ENCODE data around the gene MYL7. TPM values are rescaled to one million over a fixed set of nuclear protein-coding genes. Genes with fewer than 3 reads are reported as not detected.

The MYL7 gene
- total RNA-seq, 1 donor from 2014 or later = 518 TPM

DNA sequence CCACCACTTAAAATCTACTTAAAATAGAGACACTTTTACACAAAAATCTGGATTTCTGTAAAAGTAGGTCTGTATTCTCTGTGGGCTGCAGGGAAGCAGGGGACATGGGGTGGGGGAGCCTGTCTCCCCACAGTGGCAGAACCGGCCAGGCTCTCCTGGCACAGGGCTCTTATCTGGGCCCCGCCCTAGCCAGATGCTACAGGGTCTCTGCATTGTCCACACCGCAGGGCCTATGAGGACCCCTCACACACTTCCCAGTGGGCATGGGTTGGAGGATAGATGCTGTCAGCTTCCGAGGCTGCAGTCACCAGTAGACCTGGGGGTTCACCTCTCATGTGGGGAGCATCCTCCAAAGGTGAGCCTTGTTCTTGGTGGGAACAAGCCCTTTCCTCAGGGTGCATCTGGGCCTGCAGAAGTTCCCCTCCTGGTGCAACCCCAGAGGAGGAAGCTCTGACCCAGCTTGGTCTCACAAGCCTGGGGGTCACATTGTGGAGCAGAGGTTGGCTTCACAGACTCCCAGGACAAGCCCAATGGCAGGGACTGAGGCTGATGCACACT is 15.4 kb upstream of the MYL7 start:
- H3K27me3 ChIP-seq (ENCODE audit: low read depth) = no peaks in the 10 kb centered on the region
- TF ChIP-seq, protein P1, sequence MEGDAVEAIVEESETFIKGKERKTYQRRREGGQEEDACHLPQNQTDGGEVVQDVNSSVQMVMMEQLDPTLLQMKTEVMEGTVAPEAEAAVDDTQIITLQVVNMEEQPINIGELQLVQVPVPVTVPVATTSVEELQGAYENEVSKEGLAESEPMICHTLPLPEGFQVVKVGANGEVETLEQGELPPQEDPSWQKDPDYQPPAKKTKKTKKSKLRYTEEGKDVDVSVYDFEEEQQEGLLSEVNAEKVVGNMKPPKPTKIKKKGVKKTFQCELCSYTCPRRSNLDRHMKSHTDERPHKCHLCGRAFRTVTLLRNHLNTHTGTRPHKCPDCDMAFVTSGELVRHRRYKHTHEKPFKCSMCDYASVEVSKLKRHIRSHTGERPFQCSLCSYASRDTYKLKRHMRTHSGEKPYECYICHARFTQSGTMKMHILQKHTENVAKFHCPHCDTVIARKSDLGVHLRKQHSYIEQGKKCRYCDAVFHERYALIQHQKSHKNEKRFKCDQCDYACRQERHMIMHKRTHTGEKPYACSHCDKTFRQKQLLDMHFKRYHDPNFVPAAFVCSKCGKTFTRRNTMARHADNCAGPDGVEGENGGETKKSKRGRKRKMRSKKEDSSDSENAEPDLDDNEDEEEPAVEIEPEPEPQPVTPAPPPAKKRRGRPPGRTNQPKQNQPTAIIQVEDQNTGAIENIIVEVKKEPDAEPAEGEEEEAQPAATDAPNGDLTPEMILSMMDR (IDR thresholded peaks at IDR 0.05; ENCODE audit: borderline replicate concordance) = no peak
- peaks cover 13% of the 10 kb centered on the region for H3K4me1 ChIP-seq
- no peaks in the 10 kb centered on the region for H3K9me3 ChIP-seq (replicated peaks)
- no peak for DNase-seq
- H3K4me3 ChIP-seq = no peak overlapping the region
- no peaks in the 10 kb centered on the region for H3K36me3 ChIP-seq
- no peak overlapping the region for H3K27ac ChIP-seq (replicated peaks)
- intact Hi-C loops (cut with micrococcal nuclease) = no loop called here

DNA sequence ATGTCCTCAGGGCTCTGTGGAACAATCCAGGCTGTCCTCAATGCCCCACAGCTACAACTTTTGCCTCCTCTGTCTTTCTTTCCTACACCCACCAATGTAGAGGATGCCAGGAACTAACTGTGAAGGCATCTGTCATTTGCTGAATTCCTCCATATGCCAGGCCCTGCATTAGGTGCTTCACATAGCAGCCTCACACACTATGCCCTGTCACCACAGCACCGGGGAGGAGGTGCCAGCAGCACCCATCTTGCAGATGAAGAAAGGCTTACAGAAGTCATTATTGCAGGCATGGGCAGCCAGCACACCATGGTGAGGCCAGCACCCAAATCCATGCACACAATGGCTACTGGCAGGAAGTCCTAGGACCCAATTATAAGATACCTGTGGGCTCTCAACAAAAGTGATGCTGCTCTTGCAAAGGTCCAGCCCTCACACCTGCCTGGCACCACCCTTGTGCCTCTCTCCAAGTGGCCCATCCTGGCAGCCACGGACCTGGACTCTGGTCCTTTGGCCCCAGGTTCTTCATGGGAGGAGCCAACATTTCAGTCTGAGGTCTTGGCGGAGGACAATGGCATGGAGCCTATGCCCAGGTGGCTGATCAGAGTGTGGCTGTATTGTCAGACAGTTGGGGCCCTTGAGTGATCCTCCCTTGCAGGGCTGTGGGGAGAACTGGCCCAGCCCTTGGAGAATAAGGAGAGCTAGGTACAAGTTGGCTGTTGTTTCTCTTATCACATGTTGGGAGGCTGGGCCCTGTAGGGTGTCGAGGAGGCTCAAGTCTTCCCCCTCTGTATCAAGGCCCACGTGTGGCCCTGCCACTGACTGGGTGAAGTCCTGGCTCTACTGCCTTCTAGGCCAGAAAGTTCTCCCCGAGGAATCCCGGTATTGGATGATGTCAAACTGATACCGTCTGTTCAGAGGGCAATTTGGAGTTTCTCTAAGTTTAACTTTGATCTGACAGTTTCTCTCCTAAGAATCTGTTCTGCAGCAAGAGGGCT is 14.4 kb upstream of the MYL7 start:
- intact Hi-C loops (cut with micrococcal nuclease) = no loop called here
- H3K27me3 ChIP-seq (ENCODE audit: low read depth) = no peaks in the 10 kb centered on the region
- H3K4me1 ChIP-seq = peaks cover 13% of the 10 kb centered on the region
- no peaks in the 10 kb centered on the region for H3K9me3 ChIP-seq (replicated peaks)
- DNase-seq = no peak
- no peak overlapping the region for H3K27ac ChIP-seq (replicated peaks)
- TF ChIP-seq, protein P1 (IDR thresholded peaks at IDR 0.05; ENCODE audit: borderline replicate concordance) = no peak
- no peak overlapping the region for H3K4me3 ChIP-seq
- H3K36me3 ChIP-seq = no peaks in the 10 kb centered on the region

GRCh38 chr7:44154703-44155102 is 13.6 kb upstream of the MYL7 start:
- no peak for DNase-seq
- Histone ChIP-seq H3K4me3 (no peak overlapping the region), H3K4me1 (peaks cover 8% of the 10 kb centered on the region), H3K9me3 (replicated peaks) (no peaks in the 10 kb centered on the region), H3K36me3 (no peaks in the 10 kb centered on the region), H3K27me3 (ENCODE audit: low read depth) (no peaks in the 10 kb centered on the region), H3K27ac (replicated peaks) (no peak overlapping the region)
- TF ChIP-seq, protein P1 (IDR thresholded peaks at IDR 0.05; ENCODE audit: borderline replicate concordance) = no peak
- intact Hi-C loops (cut with micrococcal nuclease) = no loop called here

- no peak for DNase-seq
- intact Hi-C loops (cut with micrococcal nuclease) = no loop called here
- TF ChIP-seq, protein P1 (IDR thresholded peaks at IDR 0.05; ENCODE audit: borderline replicate concordance) = no peak
Measured at GRCh38 chr7:44153948-44154335, 12.8 kb upstream of the MYL7 start.

GRCh38 chr7:44152971-44153947 is 12.1 kb upstream of the MYL7 start:
- H3K36me3 ChIP-seq = no peaks in the 10 kb centered on the region
- H3K9me3 ChIP-seq (replicated peaks) = no peaks in the 10 kb centered on the region
- H3K4me3 ChIP-seq = no peak overlapping the region
- intact Hi-C loops (cut with micrococcal nuclease) = no loop called here
- TF ChIP-seq, protein P1 (IDR thresholded peaks at IDR 0.05; ENCODE audit: borderline replicate concordance) = peak; percentile 26
- no peak overlapping the region for H3K27ac ChIP-seq (replicated peaks)
- H3K4me1 ChIP-seq = no peaks in the 10 kb centered on the region
- no peaks in the 10 kb centered on the region for H3K27me3 ChIP-seq (ENCODE audit: low read depth)
- DNase-seq = no peak

More at GRCh38 chr7:44153948-44154335, 12.8 kb upstream of the MYL7 start:
- Histone ChIP-seq H3K9me3 (replicated peaks) (no peaks in the 10 kb centered on the region), H3K4me1 (peaks cover under 1% of the 10 kb centered on the region), H3K27ac (replicated peaks) (no peak overlapping the region), H3K4me3 (no peak overlapping the region), H3K36me3 (no peaks in the 10 kb centered on the region), H3K27me3 (ENCODE audit: low read depth) (no peaks in the 10 kb centered on the region)
